Measurements from ENCODE around the gene SFMBT2. TPM values are rescaled to one million over a fixed set of nuclear protein-coding genes. Genes with fewer than 3 reads are reported as not detected.

The SFMBT2 gene
- total and polyA plus RNA-seq, 8 donors = 4.1 to 12.6 (median 5.2) TPM

DNA sequence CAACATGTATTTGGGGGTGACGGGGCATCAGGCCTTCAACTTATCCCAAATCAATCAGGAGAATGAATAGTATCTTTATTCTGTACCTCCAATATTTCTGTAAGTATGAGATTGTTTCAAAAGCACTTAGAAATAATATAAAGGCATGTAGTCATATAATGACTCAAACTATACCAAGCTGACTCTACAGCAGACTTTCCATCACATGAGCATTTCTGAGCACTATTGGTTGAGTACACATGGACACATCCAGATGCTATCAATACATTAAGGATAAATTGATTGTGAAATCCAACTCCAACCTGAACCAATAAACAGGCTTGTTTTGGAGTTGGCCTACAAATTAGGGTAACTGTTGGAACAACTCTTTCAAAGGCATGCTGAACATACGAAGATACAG, 229.4 kb downstream of the SFMBT2 start:
- TF ChIP-seq, protein P1, sequence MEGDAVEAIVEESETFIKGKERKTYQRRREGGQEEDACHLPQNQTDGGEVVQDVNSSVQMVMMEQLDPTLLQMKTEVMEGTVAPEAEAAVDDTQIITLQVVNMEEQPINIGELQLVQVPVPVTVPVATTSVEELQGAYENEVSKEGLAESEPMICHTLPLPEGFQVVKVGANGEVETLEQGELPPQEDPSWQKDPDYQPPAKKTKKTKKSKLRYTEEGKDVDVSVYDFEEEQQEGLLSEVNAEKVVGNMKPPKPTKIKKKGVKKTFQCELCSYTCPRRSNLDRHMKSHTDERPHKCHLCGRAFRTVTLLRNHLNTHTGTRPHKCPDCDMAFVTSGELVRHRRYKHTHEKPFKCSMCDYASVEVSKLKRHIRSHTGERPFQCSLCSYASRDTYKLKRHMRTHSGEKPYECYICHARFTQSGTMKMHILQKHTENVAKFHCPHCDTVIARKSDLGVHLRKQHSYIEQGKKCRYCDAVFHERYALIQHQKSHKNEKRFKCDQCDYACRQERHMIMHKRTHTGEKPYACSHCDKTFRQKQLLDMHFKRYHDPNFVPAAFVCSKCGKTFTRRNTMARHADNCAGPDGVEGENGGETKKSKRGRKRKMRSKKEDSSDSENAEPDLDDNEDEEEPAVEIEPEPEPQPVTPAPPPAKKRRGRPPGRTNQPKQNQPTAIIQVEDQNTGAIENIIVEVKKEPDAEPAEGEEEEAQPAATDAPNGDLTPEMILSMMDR (IDR thresholded peaks at IDR 0.05) = no peak
- intact Hi-C loops (cut with DNase I) = no loop called here
- ATAC-seq = no peak
- H3K27ac ChIP-seq = no peak overlapping the region
- H3K36me3 ChIP-seq = peaks cover 0 to 6% of the 10 kb centered on the region in 2 donors
- H3K4me1 ChIP-seq = peaks cover 0 to 18% of the 10 kb centered on the region in 2 donors
- H3K4me3 ChIP-seq = no peak overlapping the region
- H3K9me3 ChIP-seq = no peaks in the 10 kb centered on the region
- DNase-seq = no peak
- no peaks in the 10 kb centered on the region for H3K27me3 ChIP-seq

DNA sequence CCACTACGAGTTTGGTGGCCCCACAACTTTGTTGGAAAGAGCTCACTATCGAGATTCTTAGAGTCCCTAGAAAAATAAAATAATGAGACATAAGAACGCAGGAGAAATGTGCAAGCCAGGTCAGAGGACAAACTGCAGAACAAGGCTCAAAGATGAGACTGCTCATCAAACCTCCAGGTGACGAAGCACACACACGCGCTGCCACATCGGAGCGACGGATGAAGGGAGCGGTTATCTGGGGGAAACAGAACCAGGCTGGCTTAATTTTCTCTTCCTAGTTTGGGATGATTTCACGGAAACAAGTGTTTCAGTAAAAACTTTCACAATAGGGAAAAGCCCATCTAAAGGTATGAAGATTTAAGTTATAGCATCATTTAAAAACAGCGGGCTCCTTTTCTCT, 231.3 kb downstream of the SFMBT2 start:
- DNase-seq (no peak), ATAC-seq (no peak)
- Histone ChIP-seq H3K36me3 (peaks cover 0 to 24% of the 10 kb centered on the region in 2 donors), H3K9me3 (no peaks in the 10 kb centered on the region), H3K27ac (no peak overlapping the region), H3K27me3 (no peaks in the 10 kb centered on the region), H3K4me1 (peaks cover 0 to 5% of the 10 kb centered on the region in 2 donors), H3K4me3 (no peak overlapping the region)
- intact Hi-C loops (cut with DNase I) = no loop called here
- TF ChIP-seq, protein P1 (IDR thresholded peaks at IDR 0.05) = no peak

DNA sequence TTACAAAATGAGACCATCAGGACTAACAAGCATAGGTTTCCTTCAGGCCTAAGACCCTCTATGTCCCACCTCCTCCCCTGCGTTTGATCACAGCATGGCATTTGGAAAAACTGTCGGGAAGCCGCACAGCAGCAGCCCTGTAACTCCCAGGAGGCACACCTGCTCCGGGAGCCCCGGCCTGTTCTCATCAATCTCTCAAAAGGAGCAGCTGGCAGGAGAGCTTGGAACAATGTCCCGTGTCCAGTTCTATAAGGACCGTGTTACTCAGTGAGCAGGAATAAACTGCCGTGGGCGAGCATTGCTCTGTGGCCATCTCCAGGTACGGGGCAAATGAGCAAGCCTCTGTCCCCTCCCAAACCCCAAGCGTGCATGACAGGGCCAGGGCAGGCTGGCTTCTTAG, 236.9 kb downstream of the SFMBT2 start:
- H3K4me1 ChIP-seq = no peaks in the 10 kb centered on the region
- no peak overlapping the region for H3K27ac ChIP-seq
- ATAC-seq (no peak), DNase-seq (no peak)
- no peaks in the 10 kb centered on the region for H3K27me3 ChIP-seq
- no peaks in the 10 kb centered on the region for H3K9me3 ChIP-seq
- TF ChIP-seq, protein P1 (IDR thresholded peaks at IDR 0.05) = no peak
- peaks cover 0 to 72% of the 10 kb centered on the region in 2 donors for H3K36me3 ChIP-seq
- H3K4me3 ChIP-seq = no peak overlapping the region
- intact Hi-C loops (cut with DNase I) = no loop called here

DNA sequence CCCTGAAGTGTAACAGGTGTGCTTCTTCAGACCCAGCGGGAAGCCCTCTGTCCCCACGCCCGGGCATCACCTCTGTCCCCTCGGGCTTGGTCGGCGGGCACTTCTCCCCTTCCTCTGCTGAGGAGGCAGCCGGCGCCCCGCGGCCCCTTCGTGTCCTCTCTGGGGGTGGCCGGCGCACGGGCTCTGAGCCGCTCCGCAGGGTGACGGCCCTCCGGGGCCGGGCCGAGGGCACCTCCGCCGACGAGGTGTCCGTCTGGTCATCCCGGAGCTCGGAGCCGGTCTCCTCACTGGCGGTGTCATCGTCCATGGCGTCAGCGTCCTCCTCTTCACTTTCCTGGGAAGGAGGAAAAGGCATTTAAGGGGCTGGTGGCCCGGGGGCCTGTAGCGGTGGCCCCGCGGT, 239.0 kb downstream of the SFMBT2 start:
- no peak overlapping the region for H3K4me3 ChIP-seq
- H3K9me3 ChIP-seq = no peaks in the 10 kb centered on the region
- H3K27me3 ChIP-seq = no peaks in the 10 kb centered on the region
- H3K27ac ChIP-seq = no peak overlapping the region
- DNase-seq (no peak), ATAC-seq (no peak)
- peaks cover 0 to 68% of the 10 kb centered on the region in 2 donors for H3K36me3 ChIP-seq
- intact Hi-C loops (cut with DNase I) = no loop called here
- TF ChIP-seq, protein P1 (IDR thresholded peaks at IDR 0.05) = no peak
- H3K4me1 ChIP-seq = no peaks in the 10 kb centered on the region

DNA sequence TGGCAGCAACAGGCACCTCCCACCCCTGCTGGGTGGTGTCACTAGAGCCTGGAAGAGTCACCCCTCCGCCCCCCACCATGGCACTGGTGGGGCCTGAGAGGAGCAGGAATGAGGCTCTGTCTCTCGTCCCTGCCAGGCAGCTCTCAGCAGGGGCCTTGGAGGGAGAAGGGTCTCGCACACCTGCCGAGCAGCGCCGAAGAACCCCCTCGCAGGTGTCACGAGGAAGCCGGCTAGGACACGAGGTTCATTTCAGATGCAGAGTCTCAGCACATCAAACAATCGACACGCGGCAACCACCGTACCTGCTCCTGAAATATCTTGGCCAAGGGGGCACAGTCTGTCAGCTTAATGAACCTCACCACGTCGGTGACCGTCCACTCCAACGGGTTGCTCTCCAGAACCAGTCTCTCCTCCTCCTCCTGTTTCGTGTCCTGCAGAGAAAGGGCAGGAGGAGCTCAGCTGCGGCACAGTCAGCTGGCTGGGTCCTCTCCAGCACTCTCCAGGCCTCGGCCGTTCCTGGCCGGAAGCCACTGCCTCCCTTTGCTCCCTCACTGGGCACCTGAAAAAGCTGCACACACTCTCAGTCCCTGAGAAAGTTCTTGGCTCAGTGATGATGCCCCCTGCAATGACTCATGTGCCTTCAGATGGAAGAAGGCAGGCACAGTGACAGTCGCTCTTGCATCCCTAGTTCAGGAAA, 240.1 kb downstream of the SFMBT2 start:
- DNase-seq = no peak
- ATAC-seq = no peak
- TF ChIP-seq, protein P1 (IDR thresholded peaks at IDR 0.05) = no peak
- Histone ChIP-seq H3K27me3 (no peaks in the 10 kb centered on the region), H3K36me3 (peaks cover 0 to 60% of the 10 kb centered on the region in 2 donors), H3K4me1 (no peaks in the 10 kb centered on the region), H3K27ac (no peak overlapping the region), H3K9me3 (no peaks in the 10 kb centered on the region), H3K4me3 (no peak overlapping the region)
- intact Hi-C loops (cut with DNase I) = no loop called here

All from left lung (tissue), 10 donors.